ENCODE measurements around the gene RPS13.

GRCh38 chr11:17026487-17027082 is 50.9 kb downstream of the RPS13 start:
- TF ChIP-seq, protein P1, sequence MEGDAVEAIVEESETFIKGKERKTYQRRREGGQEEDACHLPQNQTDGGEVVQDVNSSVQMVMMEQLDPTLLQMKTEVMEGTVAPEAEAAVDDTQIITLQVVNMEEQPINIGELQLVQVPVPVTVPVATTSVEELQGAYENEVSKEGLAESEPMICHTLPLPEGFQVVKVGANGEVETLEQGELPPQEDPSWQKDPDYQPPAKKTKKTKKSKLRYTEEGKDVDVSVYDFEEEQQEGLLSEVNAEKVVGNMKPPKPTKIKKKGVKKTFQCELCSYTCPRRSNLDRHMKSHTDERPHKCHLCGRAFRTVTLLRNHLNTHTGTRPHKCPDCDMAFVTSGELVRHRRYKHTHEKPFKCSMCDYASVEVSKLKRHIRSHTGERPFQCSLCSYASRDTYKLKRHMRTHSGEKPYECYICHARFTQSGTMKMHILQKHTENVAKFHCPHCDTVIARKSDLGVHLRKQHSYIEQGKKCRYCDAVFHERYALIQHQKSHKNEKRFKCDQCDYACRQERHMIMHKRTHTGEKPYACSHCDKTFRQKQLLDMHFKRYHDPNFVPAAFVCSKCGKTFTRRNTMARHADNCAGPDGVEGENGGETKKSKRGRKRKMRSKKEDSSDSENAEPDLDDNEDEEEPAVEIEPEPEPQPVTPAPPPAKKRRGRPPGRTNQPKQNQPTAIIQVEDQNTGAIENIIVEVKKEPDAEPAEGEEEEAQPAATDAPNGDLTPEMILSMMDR (IDR thresholded peaks at IDR 0.05): no peak
- TF ChIP-seq POLR2A (IDR thresholded peaks at IDR 0.05): no peak
- TF ChIP-seq POLR2AphosphoS5 (IDR thresholded peaks at IDR 0.05; ENCODE audit: insufficient read depth in 1 of 2, low read depth in 1 of 2): no peak

Measured in vagina (tissue), 2 donors.